ENCODE measurements around the gene PBX2. TPM values are rescaled to one million over a fixed set of nuclear protein-coding genes. Genes with fewer than 3 reads are reported as not detected.

PBX2 gene
- total RNA-seq, 4 donors from 2014 or later, result 49.2 to 63.9 (median 55.8) TPM

GRCh38 chr6:32163559-32164258, 26.3 kb downstream of the PBX2 start:
- WGBS, 2 donors, result 74 to 82% methylated on average over 5 to 7 of the region's 7 CpGs
- DNase-seq (ENCODE audit: low spot score in 2 of 2), result no peak
- intact Hi-C loops (cut with DNase I; ENCODE audit: low total_unique reads), result no loop called here
- TF ChIP-seq CTCF (IDR thresholded peaks at IDR 0.05) (no peak), POLR2A (IDR thresholded peaks at IDR 0.05) (no peak)
- no peak overlapping the region for H3K4me3 ChIP-seq (ENCODE audit: low read depth, poor library complexity, severe bottlenecking)

- no peak for DNase-seq (ENCODE audit: low spot score in 2 of 2)
- H3K4me3 ChIP-seq (ENCODE audit: low read depth, poor library complexity, severe bottlenecking), result no peak overlapping the region
- intact Hi-C loops (cut with DNase I; ENCODE audit: low total_unique reads), result no loop called here
- TF ChIP-seq CTCF (IDR thresholded peaks at IDR 0.05) (no peak), POLR2A (IDR thresholded peaks at IDR 0.05) (no peak)
These were observed 31.9 kb downstream of the PBX2 start for GRCh38 chr6:32158052-32158451.

- DNase-seq (ENCODE audit: low spot score in 2 of 2), result no peak
- no peak for TF ChIP-seq POLR2A (IDR thresholded peaks at IDR 0.05)
- TF ChIP-seq CTCF (IDR thresholded peaks at IDR 0.05), result no peak
- intact Hi-C loops (cut with DNase I; ENCODE audit: low total_unique reads), result no loop called here
- WGBS, 2 donors, result 92 to 93% methylated on average over 9 of the region's 9 CpGs
- H3K4me3 ChIP-seq (ENCODE audit: low read depth, poor library complexity, severe bottlenecking), result no peak overlapping the region
These were observed 33.1 kb downstream of the PBX2 start for GRCh38 chr6:32156891-32157290.

- H3K4me3 ChIP-seq (ENCODE audit: low read depth, poor library complexity, severe bottlenecking), result peak overlapping the region; percentile 76
- 6% methylated on average over 27 to 29 of the region's 34 CpGs for WGBS, 2 donors
- DNase-seq (ENCODE audit: low spot score in 2 of 2), result no peak
- intact Hi-C loops (cut with DNase I; ENCODE audit: low total_unique reads), result no loop called here
- TF ChIP-seq CTCF (IDR thresholded peaks at IDR 0.05) (peak in 1 of 3 donors; percentile 70), POLR2A (IDR thresholded peaks at IDR 0.05) (no peak)
These were observed 35.4 kb downstream of the PBX2 start for GRCh38 chr6:32154514-32155161.

GRCh38 chr6:32153564-32154513, 36.2 kb downstream of the PBX2 start, which contains the start of gene PPT2:
Gene PPT2, plus strand, starts transcription at chr6:32154141. Its CDS starts 454 bp downstream, at chr6:32154595.
- intact Hi-C loops (cut with DNase I; ENCODE audit: low total_unique reads), result no loop called here

More at GRCh38 chr6:32153564-32154513, 36.2 kb downstream of the PBX2 start, which contains the start of gene PPT2:
- DNase-seq (ENCODE audit: low spot score in 2 of 2), result peak; percentile 88 to 98
- H3K4me3 ChIP-seq (ENCODE audit: low read depth, poor library complexity, severe bottlenecking), result peak within 1 kb of the TSS; percentile 76
- WGBS, 2 donors, result 1% methylated on average over 50 to 52 of the region's 52 CpGs
- TF ChIP-seq POLR2A (IDR thresholded peaks at IDR 0.05) (no peak), CTCF (IDR thresholded peaks at IDR 0.05) (no peak)

Data from lower leg skin (tissue), 4 donors.